ENCODE results near the gene WIPF2. TPM values are rescaled to one million over a fixed set of nuclear protein-coding genes. Genes with fewer than 3 reads are reported as not detected.

Gene WIPF2
- total RNA-seq, 1 experiment from 2014 or later, result 30.4 TPM

DNA sequence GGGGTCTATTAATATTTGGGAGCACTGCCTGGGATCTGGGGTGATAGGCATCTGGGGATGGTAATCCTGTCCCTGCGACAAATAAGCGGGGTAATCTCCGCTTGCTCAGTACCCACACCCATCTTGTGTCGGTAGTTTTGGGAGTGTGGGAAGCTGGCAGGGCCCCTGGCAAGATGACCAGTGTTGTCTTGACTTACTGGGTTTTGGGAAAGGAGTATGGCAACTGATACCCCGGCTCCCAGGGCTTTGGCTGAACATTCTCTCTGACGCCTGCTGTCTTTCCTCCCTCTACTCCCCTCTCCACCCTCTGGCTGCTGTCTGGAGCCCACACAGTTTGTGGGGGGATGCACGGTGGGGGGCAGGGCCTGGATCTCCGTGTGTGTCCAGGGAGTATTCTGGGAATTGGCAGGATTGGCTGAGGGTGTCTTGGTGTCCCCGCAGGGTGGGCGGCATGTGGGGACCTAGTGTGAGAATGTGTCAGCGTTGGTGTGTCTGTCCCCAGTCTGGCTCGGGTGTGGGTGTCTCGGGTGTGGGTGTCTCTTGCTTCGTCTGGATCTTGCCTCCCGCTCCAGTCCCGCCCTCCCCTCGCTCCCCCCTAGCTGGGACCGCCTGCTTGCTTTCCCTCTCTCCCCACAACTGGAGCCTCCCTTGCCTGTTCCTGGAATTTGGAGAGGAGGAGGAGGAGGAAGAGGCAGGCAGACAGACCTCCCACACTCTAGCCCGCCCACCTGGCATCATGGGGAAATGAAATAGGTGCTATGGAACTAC is 101.8 kb downstream of the WIPF2 start:
- Histone ChIP-seq H3K27me3 (ENCODE audit: insufficient read depth, low read length) (no peaks in the 10 kb centered on the region), H3K9ac (ENCODE audit: low read length) (peak overlapping the region; percentile 99), H3K9me2 (ENCODE audit: insufficient read depth) (no peaks in the 10 kb centered on the region), H4K20me1 (ENCODE audit: insufficient read depth) (no peaks in the 10 kb centered on the region), H2AFZ (ENCODE audit: low read depth, low read length, poor library complexity, severe bottlenecking) (no peak overlapping the region), H3K36me3 (ENCODE audit: control insufficient read depth in 1 of 2, insufficient read depth in 2 of 2, low read length in 2 of 2) (no peaks in the 10 kb centered on the region), H3K79me2 (ENCODE audit: insufficient read depth, low read length) (peaks cover 76% of the 10 kb centered on the region), H3K4me2 (ENCODE audit: low read length) (peak overlapping the region; percentile 95), H3K4me1 (ENCODE audit: control insufficient read depth in 1 of 2, insufficient read depth in 2 of 2, low read length in 2 of 2) (peaks cover 51 to 74% of the 10 kb centered on the region in 2 experiments), H3K27ac (ENCODE audit: low read depth, low read length) (peak overlapping the region; percentile 18; the same call in 1 of the 2 replicates), H3K4me3 (replicated peaks in 1 of 2; ENCODE audit: low read depth in 1 of 2, low read length in 2 of 2) (peak overlapping the region in 1 of 2 experiments; percentile 56; a peak in 2 of 4 replicates), H3K9me3 (ENCODE audit: control insufficient read depth in 1 of 2, insufficient read depth in 1 of 2, low read depth in 1 of 2, low read length in 2 of 2) (no peaks in the 10 kb centered on the region)
- TF ChIP-seq ZNF274 (IDR thresholded peaks at IDR 0.05; ENCODE audit: low read depth, low read length), result no peak
- TF ChIP-seq, protein P1, sequence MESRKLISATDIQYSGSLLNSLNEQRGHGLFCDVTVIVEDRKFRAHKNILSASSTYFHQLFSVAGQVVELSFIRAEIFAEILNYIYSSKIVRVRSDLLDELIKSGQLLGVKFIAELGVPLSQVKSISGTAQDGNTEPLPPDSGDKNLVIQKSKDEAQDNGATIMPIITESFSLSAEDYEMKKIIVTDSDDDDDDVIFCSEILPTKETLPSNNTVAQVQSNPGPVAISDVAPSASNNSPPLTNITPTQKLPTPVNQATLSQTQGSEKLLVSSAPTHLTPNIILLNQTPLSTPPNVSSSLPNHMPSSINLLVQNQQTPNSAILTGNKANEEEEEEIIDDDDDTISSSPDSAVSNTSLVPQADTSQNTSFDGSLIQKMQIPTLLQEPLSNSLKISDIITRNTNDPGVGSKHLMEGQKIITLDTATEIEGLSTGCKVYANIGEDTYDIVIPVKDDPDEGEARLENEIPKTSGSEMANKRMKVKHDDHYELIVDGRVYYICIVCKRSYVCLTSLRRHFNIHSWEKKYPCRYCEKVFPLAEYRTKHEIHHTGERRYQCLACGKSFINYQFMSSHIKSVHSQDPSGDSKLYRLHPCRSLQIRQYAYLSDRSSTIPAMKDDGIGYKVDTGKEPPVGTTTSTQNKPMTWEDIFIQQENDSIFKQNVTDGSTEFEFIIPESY (IDR thresholded peaks at IDR 0.05; ENCODE audit: extremely low read depth, insufficient replicate concordance, low read length), result no peak
- no peak for TF ChIP-seq FOSL1 (IDR thresholded peaks at IDR 0.05; ENCODE audit: low read depth)
- no peak for TF ChIP-seq POLR2A (IDR thresholded peaks at IDR 0.05; ENCODE audit: borderline replicate concordance, extremely low read depth, insufficient read depth, insufficient read length)
- TF ChIP-seq SP1 (IDR thresholded peaks at IDR 0.05; ENCODE audit: low read depth), result no peak
- no peak for TF ChIP-seq JUND (IDR thresholded peaks at IDR 0.05)
- no peak for TF ChIP-seq EZH2phosphoT487 (IDR thresholded peaks at IDR 0.05; ENCODE audit: borderline replicate concordance)
- TF ChIP-seq CEBPB (IDR thresholded peaks at IDR 0.05; ENCODE audit: low read depth), result no peak
- TF ChIP-seq, protein P2, sequence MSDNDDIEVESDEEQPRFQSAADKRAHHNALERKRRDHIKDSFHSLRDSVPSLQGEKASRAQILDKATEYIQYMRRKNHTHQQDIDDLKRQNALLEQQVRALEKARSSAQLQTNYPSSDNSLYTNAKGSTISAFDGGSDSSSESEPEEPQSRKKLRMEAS (IDR thresholded peaks at IDR 0.05), result no peak
- no peak for TF ChIP-seq EGR1 (IDR thresholded peaks at IDR 0.05; ENCODE audit: low read depth)
- TF ChIP-seq, protein P3, sequence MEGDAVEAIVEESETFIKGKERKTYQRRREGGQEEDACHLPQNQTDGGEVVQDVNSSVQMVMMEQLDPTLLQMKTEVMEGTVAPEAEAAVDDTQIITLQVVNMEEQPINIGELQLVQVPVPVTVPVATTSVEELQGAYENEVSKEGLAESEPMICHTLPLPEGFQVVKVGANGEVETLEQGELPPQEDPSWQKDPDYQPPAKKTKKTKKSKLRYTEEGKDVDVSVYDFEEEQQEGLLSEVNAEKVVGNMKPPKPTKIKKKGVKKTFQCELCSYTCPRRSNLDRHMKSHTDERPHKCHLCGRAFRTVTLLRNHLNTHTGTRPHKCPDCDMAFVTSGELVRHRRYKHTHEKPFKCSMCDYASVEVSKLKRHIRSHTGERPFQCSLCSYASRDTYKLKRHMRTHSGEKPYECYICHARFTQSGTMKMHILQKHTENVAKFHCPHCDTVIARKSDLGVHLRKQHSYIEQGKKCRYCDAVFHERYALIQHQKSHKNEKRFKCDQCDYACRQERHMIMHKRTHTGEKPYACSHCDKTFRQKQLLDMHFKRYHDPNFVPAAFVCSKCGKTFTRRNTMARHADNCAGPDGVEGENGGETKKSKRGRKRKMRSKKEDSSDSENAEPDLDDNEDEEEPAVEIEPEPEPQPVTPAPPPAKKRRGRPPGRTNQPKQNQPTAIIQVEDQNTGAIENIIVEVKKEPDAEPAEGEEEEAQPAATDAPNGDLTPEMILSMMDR (IDR thresholded peaks at IDR 0.05 in 2 of 3, conservative IDR thresholded peaks at IDR 0.05 in 1 of 3; ENCODE audit: borderline replicate concordance in 1 of 3, insufficient read depth in 1 of 3, low read depth in 2 of 3, low read length in 2 of 3), result no peak
- TF ChIP-seq YY1 (IDR thresholded peaks at IDR 0.05; ENCODE audit: extremely low read depth, insufficient replicate concordance, low read depth, low read length), result no peak
- ChIA-PET POLR2A (no interaction called here), RAD21 (ENCODE audit: low non-redundant PET in 1 of 2, low total read pairs in 2 of 2, uncharacterized antibody in 2 of 2, unreplicated experiment in 2 of 2) (no interaction called here), CTCF (no interaction called here)
- DNase-seq (ENCODE audit: low read depth, low spot score) (no peak), ATAC-seq (no peak)
- BruUV-seq (replicated peaks), result no TSS peak
- intact Hi-C loops (cut with micrococcal nuclease), result no loop called here

All from HCT116 (cell line).